C4-2B (cell line): ENCODE results near the gene CRLF2.
"Not testable (repeated sequence)": the region's sequence is repeated elsewhere in the genome, so short reads cannot be mapped to it uniquely, and the experiment has no call there.

ENCODE experiments used
- ZFX ChIP-seq: fragments of 450-650 bp; IDR thresholded peaks from 2 replicates; pipeline ENCODE4 v1.6.1; 2017
- TF ChIP-seq, protein P1 (sequence below): fragments of 450-650 bp; conservative IDR thresholded peaks from 2 replicates; pipeline ENCODE4 v1.5.1; 2017; ENCODE audit warnings: mild to moderate bottlenecking

DNA sequence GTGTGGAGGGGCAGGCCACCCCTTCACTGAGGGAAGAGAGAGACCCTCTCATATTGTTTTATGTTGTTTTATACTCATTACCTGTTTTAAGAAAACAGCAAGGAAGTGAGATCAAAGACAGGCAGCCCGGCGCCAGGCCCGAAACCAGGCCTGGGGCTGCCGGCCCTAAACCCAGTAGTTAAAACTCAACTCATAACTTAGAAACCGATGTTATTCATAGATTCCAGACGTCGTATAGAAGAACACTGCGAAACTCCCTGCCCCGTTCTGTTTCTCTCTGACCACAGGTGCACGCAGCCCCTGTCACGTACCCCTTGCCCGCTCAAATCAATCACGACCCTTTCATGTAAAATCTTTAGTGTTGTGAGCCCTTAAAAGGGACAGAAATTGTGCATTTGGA lies 40.5 kb downstream of the CRLF2 start:
- TF ChIP-seq, protein P1, sequence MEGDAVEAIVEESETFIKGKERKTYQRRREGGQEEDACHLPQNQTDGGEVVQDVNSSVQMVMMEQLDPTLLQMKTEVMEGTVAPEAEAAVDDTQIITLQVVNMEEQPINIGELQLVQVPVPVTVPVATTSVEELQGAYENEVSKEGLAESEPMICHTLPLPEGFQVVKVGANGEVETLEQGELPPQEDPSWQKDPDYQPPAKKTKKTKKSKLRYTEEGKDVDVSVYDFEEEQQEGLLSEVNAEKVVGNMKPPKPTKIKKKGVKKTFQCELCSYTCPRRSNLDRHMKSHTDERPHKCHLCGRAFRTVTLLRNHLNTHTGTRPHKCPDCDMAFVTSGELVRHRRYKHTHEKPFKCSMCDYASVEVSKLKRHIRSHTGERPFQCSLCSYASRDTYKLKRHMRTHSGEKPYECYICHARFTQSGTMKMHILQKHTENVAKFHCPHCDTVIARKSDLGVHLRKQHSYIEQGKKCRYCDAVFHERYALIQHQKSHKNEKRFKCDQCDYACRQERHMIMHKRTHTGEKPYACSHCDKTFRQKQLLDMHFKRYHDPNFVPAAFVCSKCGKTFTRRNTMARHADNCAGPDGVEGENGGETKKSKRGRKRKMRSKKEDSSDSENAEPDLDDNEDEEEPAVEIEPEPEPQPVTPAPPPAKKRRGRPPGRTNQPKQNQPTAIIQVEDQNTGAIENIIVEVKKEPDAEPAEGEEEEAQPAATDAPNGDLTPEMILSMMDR = not testable (repeated sequence)
- not testable (repeated sequence) for TF ChIP-seq ZFX
